Activated CD8-positive, alpha-beta T cell treated with anti-CD3 and anti-CD28 coated beads for 36 hours (primary cell): ENCODE data around the gene CLSTN2. TPM values are rescaled to one million over a fixed set of nuclear protein-coding genes. Genes with fewer than 3 reads are reported as not detected.

Experiments used
- ATAC-seq: fragments of 200-7000 bp; cut with Tn5 transposase; one replicate; pipeline ENCODE4 v1.10.0; 2021; ENCODE audit warnings: mild to moderate bottlenecking, moderate library complexity
- CTCF ChIA-PET: fragments of 350-600 bp; sonication (Branson Sonifier 250); formaldehyde crosslinking; loops from one replicate; lab custom pipeline; 2021; ENCODE audit warnings: antibody characterized with exemption; lab: Charles Lee
- POLR2A ChIA-PET: fragments of 350-600 bp; sonication (Branson Sonifier 250); formaldehyde crosslinking; loops from one replicate; lab custom pipeline; 2021; ENCODE audit warnings: antibody characterized with exemption; lab: Charles Lee
- DNase-seq: peaks from one replicate; pipeline ENCODE4 v3.0.0-alpha.2; 2020
- H3K27ac Mint-ChIP-seq: one replicate; pipeline ENCODE4 v1.8.0; 2021; ENCODE audit warnings: mild to moderate bottlenecking, mixed read lengths
- H3K27me3 Mint-ChIP-seq: one replicate; pipeline ENCODE4 v1.8.0; 2021; ENCODE audit warnings: mixed read lengths
- H3K36me3 Mint-ChIP-seq: one replicate; pipeline ENCODE4 v1.8.0; 2021; ENCODE audit warnings: low read depth, mixed read lengths
- H3K4me1 Mint-ChIP-seq: one replicate; pipeline ENCODE4 v1.8.0; 2021; ENCODE audit warnings: low read depth, mixed read lengths
- H3K4me3 Mint-ChIP-seq: one replicate; pipeline ENCODE4 v1.8.0; 2021; ENCODE audit warnings: mild to moderate bottlenecking, moderate library complexity, mixed read lengths
- H3K9me3 Mint-ChIP-seq: one replicate; pipeline ENCODE4 v1.8.0; 2021; ENCODE audit warnings: mixed read lengths
- intact Hi-C: fragments of 100-400 bp; cut with micrococcal nuclease; formaldehyde crosslinking; loops from one replicate; pipeline ENCODE4 v1.10.0; 2022
- total RNA-seq, 2 experiments: library from RNA; stranded (reverse); gene quantifications; one replicate each; pipeline ENCODE4 v1.2.3, GENCODE V29; 2021
- TF ChIP-seq, protein P1 (sequence below): fragments of 200-600 bp; IDR thresholded peaks from one replicate; pipeline ENCODE4 v1.8.0; 2022; ENCODE audit warnings: antibody characterized with exemption, mild to moderate bottlenecking

The CLSTN2 gene
- total RNA-seq, 2 experiments from 2014 or later: not detected

DNA sequence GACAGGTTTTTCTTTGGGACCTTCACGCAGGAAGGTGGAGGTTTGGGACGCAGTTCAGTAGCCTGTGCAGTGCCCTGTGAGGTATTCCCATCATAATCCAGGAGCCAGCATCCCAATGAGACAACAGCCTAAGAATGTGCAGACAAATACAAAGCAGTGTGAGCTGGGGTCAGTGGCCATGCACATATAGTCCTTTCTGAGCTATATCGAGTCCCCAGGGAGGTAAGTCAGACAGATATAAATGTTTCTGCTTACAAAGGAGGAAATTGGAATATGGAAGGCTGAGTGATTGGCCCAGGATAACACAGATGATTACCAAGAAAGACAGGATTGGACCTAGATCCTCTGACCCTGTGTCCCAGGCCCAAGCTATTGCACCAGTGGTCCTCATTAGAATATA, 526.3 kb downstream of the CLSTN2 start:
- ATAC-seq (no peak), DNase-seq (no peak)
- Mint-ChIP-seq H3K27ac (no peak overlapping the region), H3K36me3 (no peaks in the 10 kb centered on the region), H3K4me1 (no peaks in the 10 kb centered on the region), H3K27me3 (peaks cover 1% of the 10 kb centered on the region), H3K4me3 (no peak overlapping the region), H3K9me3 (no peaks in the 10 kb centered on the region)
- POLR2A ChIA-PET: no interaction called here
- intact Hi-C loops: no loop called here
- CTCF ChIA-PET: no interaction called here
- TF ChIP-seq, protein P1, sequence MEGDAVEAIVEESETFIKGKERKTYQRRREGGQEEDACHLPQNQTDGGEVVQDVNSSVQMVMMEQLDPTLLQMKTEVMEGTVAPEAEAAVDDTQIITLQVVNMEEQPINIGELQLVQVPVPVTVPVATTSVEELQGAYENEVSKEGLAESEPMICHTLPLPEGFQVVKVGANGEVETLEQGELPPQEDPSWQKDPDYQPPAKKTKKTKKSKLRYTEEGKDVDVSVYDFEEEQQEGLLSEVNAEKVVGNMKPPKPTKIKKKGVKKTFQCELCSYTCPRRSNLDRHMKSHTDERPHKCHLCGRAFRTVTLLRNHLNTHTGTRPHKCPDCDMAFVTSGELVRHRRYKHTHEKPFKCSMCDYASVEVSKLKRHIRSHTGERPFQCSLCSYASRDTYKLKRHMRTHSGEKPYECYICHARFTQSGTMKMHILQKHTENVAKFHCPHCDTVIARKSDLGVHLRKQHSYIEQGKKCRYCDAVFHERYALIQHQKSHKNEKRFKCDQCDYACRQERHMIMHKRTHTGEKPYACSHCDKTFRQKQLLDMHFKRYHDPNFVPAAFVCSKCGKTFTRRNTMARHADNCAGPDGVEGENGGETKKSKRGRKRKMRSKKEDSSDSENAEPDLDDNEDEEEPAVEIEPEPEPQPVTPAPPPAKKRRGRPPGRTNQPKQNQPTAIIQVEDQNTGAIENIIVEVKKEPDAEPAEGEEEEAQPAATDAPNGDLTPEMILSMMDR: no peak

DNA sequence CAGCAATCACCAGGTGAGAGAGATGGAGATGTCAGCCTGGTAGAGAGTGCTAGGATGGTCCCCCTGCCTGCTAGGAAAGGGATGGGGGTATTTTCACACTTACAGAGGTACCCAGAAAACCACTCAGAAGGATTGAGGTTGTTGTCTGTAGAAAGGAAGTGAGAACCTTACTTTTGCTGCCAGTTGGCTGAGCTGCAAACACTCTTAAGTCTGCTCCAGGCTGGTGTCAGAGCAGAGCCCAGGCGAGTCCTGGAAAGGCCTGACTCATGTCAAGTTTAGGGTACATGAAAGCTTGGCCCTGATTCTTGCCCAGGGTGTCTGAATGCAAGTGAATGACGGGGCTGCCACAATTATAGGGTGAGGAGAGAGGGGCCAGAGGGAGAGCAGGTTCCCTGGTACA, 528.4 kb downstream of the CLSTN2 start:
- H3K27ac Mint-ChIP-seq: no peak overlapping the region
- intact Hi-C loops: no loop called here
- ATAC-seq (no peak), DNase-seq (no peak)
- no peaks in the 10 kb centered on the region for H3K9me3 Mint-ChIP-seq
- no peak overlapping the region for H3K4me3 Mint-ChIP-seq
- TF ChIP-seq, protein P1: no peak
- H3K36me3 Mint-ChIP-seq: no peaks in the 10 kb centered on the region
- H3K4me1 Mint-ChIP-seq: peaks cover 4% of the 10 kb centered on the region
- H3K27me3 Mint-ChIP-seq: peaks cover 3% of the 10 kb centered on the region
- ChIA-PET CTCF (no interaction called here), POLR2A (no interaction called here)

DNA sequence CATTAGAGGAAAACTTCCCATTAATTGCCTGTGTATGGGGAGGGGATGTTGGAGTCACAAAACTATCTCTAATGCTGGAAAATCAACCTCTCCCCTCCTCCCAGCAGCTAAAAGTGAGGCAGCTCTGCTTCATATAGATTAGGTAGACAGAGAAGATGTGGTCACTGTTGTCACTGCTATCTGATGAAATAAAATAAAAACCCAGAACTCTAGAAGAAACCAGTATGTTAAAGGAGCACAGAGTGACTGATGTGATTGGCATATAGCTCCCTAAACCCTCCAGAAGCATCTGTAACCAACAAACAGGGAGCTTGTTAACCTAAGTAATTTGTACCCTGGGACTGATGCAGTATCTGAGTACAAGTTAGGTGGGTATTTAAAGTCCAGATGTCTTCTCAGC, 531.0 kb downstream of the CLSTN2 start:
- Mint-ChIP-seq H3K9me3 (no peaks in the 10 kb centered on the region), H3K36me3 (no peaks in the 10 kb centered on the region), H3K27me3 (peaks cover 6% of the 10 kb centered on the region), H3K27ac (no peak overlapping the region), H3K4me3 (no peak overlapping the region), H3K4me1 (peaks cover 4% of the 10 kb centered on the region)
- CTCF ChIA-PET: no interaction called here
- ATAC-seq (no peak), DNase-seq (no peak)
- TF ChIP-seq, protein P1: no peak
- POLR2A ChIA-PET: no interaction called here
- intact Hi-C loops: no loop called here

DNA sequence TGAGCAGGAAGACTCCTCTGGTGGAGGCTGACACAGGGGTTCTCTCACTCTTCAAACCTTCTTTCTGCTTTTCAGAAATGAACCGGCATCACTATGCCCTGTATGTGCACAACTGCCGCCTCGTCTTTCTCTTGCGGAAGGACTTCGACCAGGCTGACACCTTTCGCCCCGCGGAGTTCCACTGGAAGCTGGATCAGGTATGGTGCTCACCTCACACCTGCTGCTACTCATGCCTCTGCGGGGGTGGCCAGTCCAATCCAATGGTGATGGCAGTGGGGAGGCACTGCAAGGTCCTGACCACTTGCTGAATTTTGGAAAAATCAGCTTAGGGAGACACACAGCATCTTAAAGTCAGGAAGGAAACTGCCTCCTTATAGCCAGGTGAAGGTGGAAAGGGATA, 531.5 kb downstream of the CLSTN2 start:
- Mint-ChIP-seq H3K9me3 (no peaks in the 10 kb centered on the region), H3K27ac (no peak overlapping the region), H3K36me3 (no peaks in the 10 kb centered on the region), H3K4me1 (peaks cover 4% of the 10 kb centered on the region), H3K27me3 (peaks cover 6% of the 10 kb centered on the region), H3K4me3 (no peak overlapping the region)
- CTCF ChIA-PET: no interaction called here
- intact Hi-C loops: no loop called here
- no peak for ATAC-seq
- TF ChIP-seq, protein P1: no peak
- POLR2A ChIA-PET: no interaction called here
- DNase-seq: no peak

DNA sequence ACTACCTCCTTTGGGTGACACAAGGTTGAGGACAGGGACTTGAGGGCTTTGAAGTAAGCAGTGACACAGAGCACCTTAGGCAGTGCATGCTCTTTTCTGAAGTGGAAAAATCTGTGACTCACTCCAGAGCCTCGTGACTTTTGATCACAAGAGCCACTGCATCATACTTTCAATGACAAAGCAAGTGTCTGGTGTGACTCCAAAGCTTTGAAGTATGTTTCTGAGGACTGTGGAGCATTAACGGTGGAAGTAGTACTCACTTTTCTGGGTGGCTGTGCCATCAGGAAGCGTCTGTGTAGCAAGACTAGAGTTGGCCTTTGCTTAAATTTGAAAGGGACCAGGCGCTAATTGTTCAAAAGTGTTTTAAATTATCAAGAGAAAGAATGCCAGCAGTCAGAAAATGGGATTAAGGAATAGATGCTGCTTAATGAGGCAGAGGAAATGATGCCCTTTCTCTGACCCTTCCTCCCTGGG, 532.2 kb downstream of the CLSTN2 start:
- DNase-seq (peak; percentile 40), ATAC-seq (peak; percentile 94)
- TF ChIP-seq, protein P1: no peak
- Mint-ChIP-seq H3K27me3 (peaks cover 6% of the 10 kb centered on the region), H3K4me1 (peaks cover 4% of the 10 kb centered on the region), H3K9me3 (no peaks in the 10 kb centered on the region), H3K27ac (no peak overlapping the region), H3K36me3 (no peaks in the 10 kb centered on the region), H3K4me3 (no peak overlapping the region)
- ChIA-PET CTCF (no interaction called here), POLR2A (no interaction called here)
- intact Hi-C loops: no loop called here
